22Rv1 (cell line): ENCODE measurements around the gene PHF11.

Source experiments
- H3K27ac ChIP-seq: fragments of 450-650 bp; 2 replicates; pipeline ENCODE4 v1.5.1; 2017
- CTCF ChIP-seq: fragments of 450-650 bp; IDR thresholded peaks from 2 replicates; pipeline ENCODE4 v1.5.1; 2017; ENCODE audit warnings: mild to moderate bottlenecking
- ZFX ChIP-seq: fragments of 450-650 bp; IDR thresholded peaks from 2 replicates; pipeline ENCODE4 v1.6.1; 2017; ENCODE audit warnings: antibody characterized with exemption, borderline replicate concordance

PHF11 gene

GRCh38 chr13:49499889-49500660 is 4.3 kb downstream of the PHF11 start:
- H3K27ac ChIP-seq, result no peak overlapping the region
- no peak for TF ChIP-seq ZFX
- TF ChIP-seq CTCF, result no peak

- TF ChIP-seq CTCF (no peak), ZFX (no peak)
- no peak overlapping the region for H3K27ac ChIP-seq
Observed at GRCh38 chr13:49502954-49503353, 7.2 kb downstream of the PHF11 start.

GRCh38 chr13:49503951-49504350 is 8.2 kb downstream of the PHF11 start:
- no peak overlapping the region for H3K27ac ChIP-seq
- TF ChIP-seq ZFX (no peak), CTCF (no peak)

- no peak overlapping the region for H3K27ac ChIP-seq
- TF ChIP-seq CTCF (no peak), ZFX (no peak)
Observed at GRCh38 chr13:49512578-49512977, 16.8 kb downstream of the PHF11 start.

- TF ChIP-seq CTCF (no peak), ZFX (no peak)
- H3K27ac ChIP-seq, result no peak overlapping the region
Observed at GRCh38 chr13:49516467-49516866, 20.7 kb downstream of the PHF11 start.

GRCh38 chr13:49517461-49517860 is 21.7 kb downstream of the PHF11 start:
- H3K27ac ChIP-seq, result no peak overlapping the region
- TF ChIP-seq ZFX, result no peak
- TF ChIP-seq CTCF, result peak; percentile 33

- TF ChIP-seq CTCF (no peak), ZFX (no peak)
- H3K27ac ChIP-seq, result no peak overlapping the region
Observed at GRCh38 chr13:49521224-49521623, 25.5 kb downstream of the PHF11 start.
